CD4-positive, CD25-positive, alpha-beta regulatory T cell (primary cell): ENCODE results near the gene ALK. TPM values are rescaled to one million over a fixed set of nuclear protein-coding genes. Genes with fewer than 3 reads are reported as not detected.

Experiments used
- ATAC-seq, 2 donors: fragments of 150-1000 bp; cut with Tn5 transposase; one replicate each; pipeline ENCODE4 v1.10.0; 2021; ENCODE audit warnings: low read depth in 2 of 2, moderate number of reproducible peaks in 2 of 2, moderate library complexity in 1 of 2
- DNase-seq, 3 donors: peaks; one replicate each; pipeline versions ENCODE4 v3.0.0 to v3.0.0-alpha.2; 2012 to 2022; ENCODE audit warnings: mixed read lengths in 1 of 3
- H3K27ac ChIP-seq: one replicate; pipeline ENCODE4 v1.7.0; 2013; ENCODE audit warnings: mild to moderate bottlenecking, low read length; ENCODE audit not compliant: insufficient read depth, poor library complexity, severe bottlenecking
- H3K27me3 ChIP-seq: one replicate; pipeline ENCODE4 v1.7.0; 2013; ENCODE audit warnings: low read length; ENCODE audit not compliant: control insufficient read depth, insufficient read depth
- H3K36me3 ChIP-seq: one replicate; pipeline ENCODE4 v1.7.0; 2013; ENCODE audit warnings: mild to moderate bottlenecking, low read length, moderate library complexity; ENCODE audit not compliant: control insufficient read depth, insufficient read depth
- H3K4me1 ChIP-seq: 2 replicates; pipeline ENCODE4 v1.7.0; 2013; ENCODE audit warnings: mild to moderate bottlenecking, low read length; ENCODE audit not compliant: insufficient read depth, control insufficient read depth, poor library complexity, severe bottlenecking
- H3K4me3 ChIP-seq: one replicate; pipeline ENCODE4 v1.7.0; 2013; ENCODE audit warnings: low read depth, mild to moderate bottlenecking, low read length, moderate library complexity
- H3K9me3 ChIP-seq, 2 experiments: 1 replicate in 1 of 2; 2 replicates in 1 of 2; pipeline ENCODE4 v1.7.0; 2013; ENCODE audit warnings: low read length in 2 of 2, mild to moderate bottlenecking in 1 of 2, moderate library complexity in 1 of 2; ENCODE audit not compliant: control insufficient read depth in 2 of 2
- H3K27ac Mint-ChIP-seq, 3 donors: one replicate each; pipeline ENCODE4 v1.8.0; 2020 to 2022; ENCODE audit warnings: mild to moderate bottlenecking in 3 of 3, mixed read lengths in 3 of 3, moderate library complexity in 2 of 3
- H3K27me3 Mint-ChIP-seq: one replicate; pipeline ENCODE4 v1.8.0; 2022; ENCODE audit warnings: mild to moderate bottlenecking, mixed read lengths
- H3K36me3 Mint-ChIP-seq: one replicate; pipeline ENCODE4 v1.8.0; 2020; ENCODE audit warnings: mixed read lengths
- H3K4me1 Mint-ChIP-seq, 4 donors: one replicate each; pipeline ENCODE4 v1.8.0; 2020 to 2022; ENCODE audit warnings: mixed read lengths in 4 of 4, mild to moderate bottlenecking in 1 of 4
- H3K4me3 Mint-ChIP-seq, 4 donors: one replicate each; pipeline ENCODE4 v1.8.0; 2020 to 2022; ENCODE audit warnings: mild to moderate bottlenecking in 4 of 4, mixed read lengths in 4 of 4, moderate library complexity in 3 of 4
- H3K9me3 Mint-ChIP-seq, 7 donors: one replicate each; pipeline ENCODE4 v1.8.0; 2020 to 2022; ENCODE audit warnings: mixed read lengths in 7 of 7, mild to moderate bottlenecking in 3 of 7, moderate library complexity in 2 of 7
- polyA plus RNA-seq, 4 donors: library from polyadenylated mRNA; unstranded; fragments of 300-500 nt; fragmentation: Illumina TruSeq; gene quantifications; one replicate each; pipeline ENCODE4 v1.2.3, GENCODE V29; 2021
- total RNA-seq: library from RNA; stranded (reverse); gene quantifications from one replicate; pipeline ENCODE4 v1.2.3, GENCODE V29; 2022

The ALK gene
- total and polyA plus RNA-seq, 5 donors from 2014 or later: not detected

- H3K27me3 ChIP-seq: peaks cover 2% of the 10 kb centered on the region
- H3K4me1 Mint-ChIP-seq: no peaks in the 10 kb centered on the region
Observed at GRCh38 chr2:29363111-29363510, 558.3 kb downstream of the ALK start.

GRCh38 chr2:29361231-29361630, 560.2 kb downstream of the ALK start:
- peaks cover 9% of the 10 kb centered on the region for H3K27me3 Mint-ChIP-seq
- Histone ChIP-seq H3K4me1 (no peaks in the 10 kb centered on the region), H3K36me3 (no peaks in the 10 kb centered on the region), H3K4me3 (no peak overlapping the region), H3K27ac (no peak overlapping the region), H3K9me3 (no peaks in the 10 kb centered on the region), H3K27me3 (peaks cover 4% of the 10 kb centered on the region)
- no peak for DNase-seq
- H3K27ac Mint-ChIP-seq: no peak overlapping the region
- no peak overlapping the region for H3K4me3 Mint-ChIP-seq
- ATAC-seq: no peak
- H3K36me3 Mint-ChIP-seq: no peaks in the 10 kb centered on the region
- H3K9me3 Mint-ChIP-seq: peaks cover 0 to 2% (median 0%) of the 10 kb centered on the region in 7 donors
- no peaks in the 10 kb centered on the region for H3K4me1 Mint-ChIP-seq

More at GRCh38 chr2:29363111-29363510, 558.3 kb downstream of the ALK start:
- Histone ChIP-seq H3K4me3 (no peak overlapping the region), H3K9me3 (no peaks in the 10 kb centered on the region), H3K4me1 (no peaks in the 10 kb centered on the region), H3K27ac (no peak overlapping the region), H3K36me3 (no peaks in the 10 kb centered on the region)
- DNase-seq (no peak), ATAC-seq (no peak)
- Mint-ChIP-seq H3K36me3 (no peaks in the 10 kb centered on the region), H3K9me3 (peaks cover 0 to 2% (median 0%) of the 10 kb centered on the region in 7 donors), H3K27me3 (peaks cover 13% of the 10 kb centered on the region), H3K27ac (peak overlapping the region in 1 of 3 donors; percentile 1), H3K4me3 (no peak overlapping the region)

- Mint-ChIP-seq H3K9me3 (peaks cover 0 to 2% (median 0%) of the 10 kb centered on the region in 7 donors), H3K27me3 (peaks cover 5% of the 10 kb centered on the region), H3K36me3 (no peaks in the 10 kb centered on the region), H3K4me3 (no peak overlapping the region), H3K27ac (no peak overlapping the region), H3K4me1 (no peaks in the 10 kb centered on the region)
- DNase-seq: no peak
- Histone ChIP-seq H3K4me1 (no peaks in the 10 kb centered on the region), H3K9me3 (no peaks in the 10 kb centered on the region), H3K36me3 (no peaks in the 10 kb centered on the region), H3K27me3 (peaks cover 4% of the 10 kb centered on the region), H3K4me3 (no peak overlapping the region), H3K27ac (no peak overlapping the region)
- no peak for ATAC-seq
Observed at GRCh38 chr2:29360016-29360784, 561.2 kb downstream of the ALK start.

GRCh38 chr2:29353403-29353991, 567.9 kb downstream of the ALK start:
- no peak for ATAC-seq
- Mint-ChIP-seq H3K27me3 (peaks cover 13% of the 10 kb centered on the region), H3K27ac (no peak overlapping the region), H3K9me3 (peaks cover 0 to 1% (median 0%) of the 10 kb centered on the region in 7 donors), H3K4me1 (no peaks in the 10 kb centered on the region), H3K4me3 (no peak overlapping the region), H3K36me3 (no peaks in the 10 kb centered on the region)
- Histone ChIP-seq H3K27me3 (peaks cover 11% of the 10 kb centered on the region), H3K27ac (no peak overlapping the region), H3K4me3 (no peak overlapping the region), H3K4me1 (no peaks in the 10 kb centered on the region), H3K36me3 (no peaks in the 10 kb centered on the region), H3K9me3 (no peaks in the 10 kb centered on the region)
- DNase-seq: no peak

GRCh38 chr2:29351916-29352591, 569.3 kb downstream of the ALK start:
- H3K9me3 ChIP-seq: no peaks in the 10 kb centered on the region
- DNase-seq (no peak), ATAC-seq (no peak)
- H3K4me3 ChIP-seq: no peak overlapping the region
- Mint-ChIP-seq H3K27ac (no peak overlapping the region), H3K9me3 (peaks cover 0 to 1% (median 0%) of the 10 kb centered on the region in 7 donors), H3K36me3 (no peaks in the 10 kb centered on the region), H3K4me3 (no peak overlapping the region), H3K4me1 (no peaks in the 10 kb centered on the region), H3K27me3 (peaks cover 20% of the 10 kb centered on the region)
- H3K36me3 ChIP-seq: no peaks in the 10 kb centered on the region
- H3K27me3 ChIP-seq: peaks cover 14% of the 10 kb centered on the region
- H3K4me1 ChIP-seq: no peaks in the 10 kb centered on the region
- no peak overlapping the region for H3K27ac ChIP-seq

- no peaks in the 10 kb centered on the region for H3K9me3 ChIP-seq
- H3K27ac Mint-ChIP-seq: no peak overlapping the region
Observed at GRCh38 chr2:29351248-29351647, 570.1 kb downstream of the ALK start.

GRCh38 chr2:29349316-29350030, 571.9 kb downstream of the ALK start:
- Histone ChIP-seq H3K27me3 (peaks cover 14% of the 10 kb centered on the region), H3K4me3 (no peak overlapping the region), H3K9me3 (no peaks in the 10 kb centered on the region), H3K36me3 (no peaks in the 10 kb centered on the region), H3K27ac (no peak overlapping the region), H3K4me1 (no peaks in the 10 kb centered on the region)
- Mint-ChIP-seq H3K27me3 (peaks cover 24% of the 10 kb centered on the region), H3K9me3 (peaks cover 0 to 2% (median 0%) of the 10 kb centered on the region in 7 donors), H3K36me3 (no peaks in the 10 kb centered on the region), H3K27ac (no peak overlapping the region), H3K4me1 (no peaks in the 10 kb centered on the region), H3K4me3 (no peak overlapping the region)
- no peak for DNase-seq
- ATAC-seq: no peak

More at GRCh38 chr2:29351248-29351647, 570.1 kb downstream of the ALK start:
- Mint-ChIP-seq H3K9me3 (peaks cover 0 to 1% (median 0%) of the 10 kb centered on the region in 7 donors), H3K36me3 (no peaks in the 10 kb centered on the region), H3K27me3 (peaks cover 20% of the 10 kb centered on the region), H3K4me3 (no peak overlapping the region), H3K4me1 (no peaks in the 10 kb centered on the region)
- no peak overlapping the region for H3K27ac ChIP-seq
- no peaks in the 10 kb centered on the region for H3K36me3 ChIP-seq
- H3K27me3 ChIP-seq: peaks cover 14% of the 10 kb centered on the region
- ATAC-seq (no peak), DNase-seq (no peak)
- no peak overlapping the region for H3K4me3 ChIP-seq
- H3K4me1 ChIP-seq: no peaks in the 10 kb centered on the region
